ENCODE measurements around the gene NRXN3. TPM values are rescaled to one million over a fixed set of nuclear protein-coding genes. Genes with fewer than 3 reads are reported as not detected.

NRXN3 gene
- total and polyA plus RNA-seq, 8 donors: 1.3 to 7.6 (median 1.5) TPM

DNA sequence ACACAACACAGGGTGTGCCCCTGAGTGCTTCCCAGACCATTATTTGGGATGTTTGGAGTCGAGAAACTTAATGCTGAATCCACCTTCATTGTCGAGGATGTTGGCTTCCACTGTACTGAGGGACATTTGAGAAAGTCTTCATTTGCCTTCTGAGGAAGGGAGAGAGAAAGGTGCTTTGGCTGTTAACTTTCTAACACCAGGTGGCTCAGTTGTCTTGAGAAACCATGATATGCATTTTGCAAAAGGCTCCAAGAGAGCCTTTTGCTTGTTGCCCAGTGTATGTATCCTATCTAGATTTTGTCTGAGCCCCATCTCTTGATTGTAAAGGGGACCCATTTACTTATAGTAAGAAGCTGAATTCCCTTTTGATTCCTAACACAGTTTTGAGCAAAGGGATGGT, 28.6 kb upstream of the NRXN3 start:
- Histone ChIP-seq H3K27me3 (no peaks in the 10 kb centered on the region), H3K27ac (no peak overlapping the region), H3K4me3 (no peak overlapping the region), H3K36me3 (no peaks in the 10 kb centered on the region), H3K9me3 (no peaks in the 10 kb centered on the region), H3K4me1 (no peaks in the 10 kb centered on the region)
- DNase-seq (no peak), ATAC-seq (no peak)
- intact Hi-C loops (cut with DNase I): no loop called here
- TF ChIP-seq, protein P1, sequence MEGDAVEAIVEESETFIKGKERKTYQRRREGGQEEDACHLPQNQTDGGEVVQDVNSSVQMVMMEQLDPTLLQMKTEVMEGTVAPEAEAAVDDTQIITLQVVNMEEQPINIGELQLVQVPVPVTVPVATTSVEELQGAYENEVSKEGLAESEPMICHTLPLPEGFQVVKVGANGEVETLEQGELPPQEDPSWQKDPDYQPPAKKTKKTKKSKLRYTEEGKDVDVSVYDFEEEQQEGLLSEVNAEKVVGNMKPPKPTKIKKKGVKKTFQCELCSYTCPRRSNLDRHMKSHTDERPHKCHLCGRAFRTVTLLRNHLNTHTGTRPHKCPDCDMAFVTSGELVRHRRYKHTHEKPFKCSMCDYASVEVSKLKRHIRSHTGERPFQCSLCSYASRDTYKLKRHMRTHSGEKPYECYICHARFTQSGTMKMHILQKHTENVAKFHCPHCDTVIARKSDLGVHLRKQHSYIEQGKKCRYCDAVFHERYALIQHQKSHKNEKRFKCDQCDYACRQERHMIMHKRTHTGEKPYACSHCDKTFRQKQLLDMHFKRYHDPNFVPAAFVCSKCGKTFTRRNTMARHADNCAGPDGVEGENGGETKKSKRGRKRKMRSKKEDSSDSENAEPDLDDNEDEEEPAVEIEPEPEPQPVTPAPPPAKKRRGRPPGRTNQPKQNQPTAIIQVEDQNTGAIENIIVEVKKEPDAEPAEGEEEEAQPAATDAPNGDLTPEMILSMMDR (IDR thresholded peaks at IDR 0.05): no peak

DNA sequence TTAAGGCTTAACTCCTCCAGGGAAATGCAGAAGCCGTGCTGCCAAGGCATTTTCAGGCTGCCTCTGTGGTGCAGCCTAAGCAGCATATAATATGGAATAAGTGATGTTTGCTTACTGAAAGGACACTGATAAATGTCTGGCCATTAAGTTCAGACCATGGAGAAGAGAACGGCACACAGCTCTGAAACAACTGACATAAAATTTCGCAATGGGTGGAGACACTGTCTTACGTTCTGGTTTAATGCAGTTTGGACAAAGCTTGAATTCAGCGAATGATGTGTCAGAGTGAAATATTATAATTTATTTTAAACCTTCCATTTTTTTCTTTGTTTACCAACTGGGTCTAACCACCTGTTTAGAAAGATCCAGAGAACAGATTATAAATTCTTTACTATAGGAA, 27.2 kb upstream of the NRXN3 start:
- no peaks in the 10 kb centered on the region for H3K27me3 ChIP-seq
- TF ChIP-seq, protein P1 (IDR thresholded peaks at IDR 0.05): no peak
- no peak for DNase-seq
- intact Hi-C loops (cut with DNase I): no loop called here
- H3K27ac ChIP-seq: no peak overlapping the region
- ATAC-seq: no peak
- no peaks in the 10 kb centered on the region for H3K36me3 ChIP-seq
- no peaks in the 10 kb centered on the region for H3K9me3 ChIP-seq
- no peak overlapping the region for H3K4me3 ChIP-seq
- H3K4me1 ChIP-seq: no peaks in the 10 kb centered on the region

DNA sequence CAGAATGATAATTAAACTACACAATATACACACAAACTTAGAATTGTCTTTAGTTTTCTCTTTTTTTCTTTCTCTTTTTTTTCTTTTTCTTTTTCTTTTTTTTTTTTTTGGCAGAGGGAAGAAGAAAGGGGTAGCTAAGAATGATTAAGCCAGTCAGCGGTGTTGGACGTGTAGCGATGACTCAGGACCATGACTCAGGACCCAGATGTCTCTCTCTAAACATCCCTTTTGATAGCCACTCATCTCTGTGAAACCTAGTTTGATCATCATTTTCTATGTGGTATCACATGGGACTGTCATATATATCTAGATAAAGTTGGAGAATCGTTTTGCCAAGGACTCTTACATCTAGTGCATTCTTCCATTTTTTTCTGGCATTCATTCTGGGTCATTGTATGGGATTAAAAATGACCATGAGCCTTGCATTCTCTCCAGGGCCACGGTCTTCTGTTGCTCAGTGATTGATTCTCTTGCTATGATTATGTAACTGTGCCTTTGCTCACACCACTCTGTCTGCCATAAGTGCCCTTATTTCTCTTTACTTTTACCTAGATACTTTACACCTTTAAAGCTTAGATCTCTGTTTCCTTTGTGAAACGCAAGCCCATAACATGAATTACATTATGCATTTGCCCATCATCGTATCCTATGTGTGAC, 26.6 kb upstream of the NRXN3 start:
- Histone ChIP-seq H3K36me3 (no peaks in the 10 kb centered on the region), H3K4me1 (no peaks in the 10 kb centered on the region), H3K27ac (no peak overlapping the region), H3K4me3 (no peak overlapping the region), H3K27me3 (no peaks in the 10 kb centered on the region), H3K9me3 (no peaks in the 10 kb centered on the region)
- TF ChIP-seq, protein P1 (IDR thresholded peaks at IDR 0.05): no peak
- intact Hi-C loops (cut with DNase I): no loop called here
- no peak for ATAC-seq
- no peak for DNase-seq

DNA sequence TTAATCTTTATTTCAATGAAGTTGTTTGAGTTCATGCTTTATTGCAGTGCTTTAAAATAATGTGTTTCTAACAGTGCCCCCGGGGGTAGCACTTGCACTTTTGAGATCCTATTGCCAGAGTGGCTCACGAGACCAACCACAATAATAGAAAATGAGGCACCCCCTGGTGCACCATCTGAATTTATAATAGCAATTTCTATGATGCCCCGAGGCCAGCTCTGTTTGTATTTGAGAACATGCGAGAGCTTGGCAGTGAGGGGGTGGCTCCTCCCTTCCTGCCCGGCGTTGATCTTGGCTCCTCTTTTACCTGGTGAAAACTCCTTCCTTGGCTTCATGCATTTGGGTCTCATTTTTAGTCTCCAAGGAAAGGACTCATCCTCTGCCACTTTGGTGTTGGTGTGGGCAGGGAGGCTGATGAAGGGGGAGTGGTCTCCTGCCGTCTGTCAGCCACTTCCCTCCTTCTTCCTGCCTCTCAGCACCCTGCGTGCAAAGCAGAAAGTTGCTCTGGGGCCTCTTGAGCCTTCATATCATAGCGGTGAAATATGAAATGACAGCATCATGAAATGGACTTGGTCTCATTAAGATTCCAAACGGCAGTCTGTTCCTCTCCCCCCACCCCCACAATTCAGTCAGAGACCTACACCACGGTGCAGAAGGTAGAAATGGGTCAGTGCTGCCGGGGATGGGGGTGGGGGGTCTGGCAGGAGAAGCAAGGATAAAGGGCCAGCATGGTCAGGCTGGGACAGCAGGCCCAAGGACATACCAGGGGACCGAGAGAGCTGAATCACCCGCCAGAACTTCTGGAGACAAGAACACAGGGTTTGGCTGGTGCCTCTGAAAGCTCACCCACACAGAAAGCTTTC, 17.7 kb upstream of the NRXN3 start:
- Histone ChIP-seq H3K27ac (no peak overlapping the region), H3K36me3 (no peaks in the 10 kb centered on the region), H3K4me3 (no peak overlapping the region), H3K27me3 (peaks cover 0 to under 1% of the 10 kb centered on the region in 2 donors), H3K4me1 (no peaks in the 10 kb centered on the region), H3K9me3 (no peaks in the 10 kb centered on the region)
- no peak for ATAC-seq
- TF ChIP-seq, protein P1 (IDR thresholded peaks at IDR 0.05): no peak
- DNase-seq: no peak
- intact Hi-C loops (cut with DNase I): no loop called here

DNA sequence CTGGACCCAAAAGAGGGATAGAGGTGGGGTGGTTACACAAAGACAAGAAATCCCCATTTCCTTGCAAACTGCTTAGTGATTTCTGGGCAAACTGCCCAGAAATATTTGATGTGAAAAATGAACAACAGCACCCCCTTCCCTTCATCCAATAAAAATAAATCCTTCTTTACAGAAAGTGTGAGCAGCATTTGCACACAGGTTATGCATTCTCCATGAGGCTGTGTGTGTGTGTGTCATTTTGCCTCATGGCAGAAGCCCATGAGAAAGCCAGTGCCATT, 17.2 kb upstream of the NRXN3 start:
- intact Hi-C loops (cut with DNase I): no loop called here
- H3K36me3 ChIP-seq: no peaks in the 10 kb centered on the region
- H3K27ac ChIP-seq: no peak overlapping the region
- peak in 1 of 4 donors; percentile 26 for DNase-seq
- no peaks in the 10 kb centered on the region for H3K4me1 ChIP-seq
- H3K9me3 ChIP-seq: no peaks in the 10 kb centered on the region
- peaks cover 0 to 4% of the 10 kb centered on the region in 2 donors for H3K27me3 ChIP-seq
- no peak overlapping the region for H3K4me3 ChIP-seq
- TF ChIP-seq, protein P1 (IDR thresholded peaks at IDR 0.05): no peak
- ATAC-seq: no peak

All from left lung (tissue), 10 donors.